ENCODE measurements around the gene TULP1. TPM values are rescaled to one million over a fixed set of nuclear protein-coding genes. Genes with fewer than 3 reads are reported as not detected.

TULP1 gene
- polyA plus RNA-seq, 4 donors = 0.72 TPM; not detected in 3

- 73 to 93% (median 86%) methylated on average over 3 to 4 of the region's 4 CpGs for WGBS, 3 donors
- no peak for DNase-seq
- H3K27ac ChIP-seq (ENCODE audit: low read depth in 1 of 3, low read length in 2 of 3) = no peak overlapping the region
Measured at GRCh38 chr6:35463292-35463691, 49.4 kb downstream of the TULP1 start.

GRCh38 chr6:35461270-35461669 lies 51.4 kb downstream of the TULP1 start:
- H3K4me3 ChIP-seq (ENCODE audit: low read depth in 1 of 3, low read length in 3 of 3) = no peak overlapping the region
- WGBS, 3 donors = 78 to 96% (median 88%) methylated on average over 3 of the region's 3 CpGs
- no peak for FAIRE-seq

More at GRCh38 chr6:35463292-35463691, 49.4 kb downstream of the TULP1 start:
- H3K4me3 ChIP-seq (ENCODE audit: low read depth in 1 of 3, low read length in 3 of 3) = no peak overlapping the region
- FAIRE-seq = no peak
- H3K9me3 ChIP-seq (ENCODE audit: control insufficient read depth in 2 of 2, insufficient read depth in 1 of 2, low read depth in 1 of 2, low read length in 1 of 2) = no peaks in the 10 kb centered on the region
- H3K36me3 ChIP-seq (ENCODE audit: control insufficient read depth in 3 of 3, insufficient read depth in 2 of 3, low read depth in 1 of 3, low read length in 3 of 3) = peaks cover 0 to 61% (median 0%) of the 10 kb centered on the region in 3 donors
- no peaks in the 10 kb centered on the region for H3K27me3 ChIP-seq (ENCODE audit: control insufficient read depth in 3 of 3, insufficient read depth in 3 of 3, low read length in 3 of 3)
- peaks cover 0 to 3% (median 0%) of the 10 kb centered on the region in 3 donors for H3K4me1 ChIP-seq (ENCODE audit: control insufficient read depth in 3 of 3, insufficient read depth in 2 of 3, low read depth in 1 of 3, low read length in 2 of 3)

GRCh38 chr6:35457907-35458306 lies 54.8 kb downstream of the TULP1 start:
- H3K9me3 ChIP-seq (ENCODE audit: control insufficient read depth in 2 of 2, insufficient read depth in 1 of 2, low read depth in 1 of 2, low read length in 1 of 2) = no peaks in the 10 kb centered on the region
- peaks cover 0 to 69% (median 0%) of the 10 kb centered on the region in 3 donors for H3K36me3 ChIP-seq (ENCODE audit: control insufficient read depth in 3 of 3, insufficient read depth in 2 of 3, low read depth in 1 of 3, low read length in 3 of 3)

More at GRCh38 chr6:35461270-35461669, 51.4 kb downstream of the TULP1 start:
- H3K9me3 ChIP-seq (ENCODE audit: control insufficient read depth in 2 of 2, insufficient read depth in 1 of 2, low read depth in 1 of 2, low read length in 1 of 2) = no peaks in the 10 kb centered on the region
- no peak for DNase-seq
- H3K27ac ChIP-seq (ENCODE audit: low read depth in 1 of 3, low read length in 2 of 3) = no peak overlapping the region
- H3K36me3 ChIP-seq (ENCODE audit: control insufficient read depth in 3 of 3, insufficient read depth in 2 of 3, low read depth in 1 of 3, low read length in 3 of 3) = peaks cover 0 to 68% (median 0%) of the 10 kb centered on the region in 3 donors
- H3K27me3 ChIP-seq (ENCODE audit: control insufficient read depth in 3 of 3, insufficient read depth in 3 of 3, low read length in 3 of 3) = no peaks in the 10 kb centered on the region
- H3K4me1 ChIP-seq (ENCODE audit: control insufficient read depth in 3 of 3, insufficient read depth in 2 of 3, low read depth in 1 of 3, low read length in 2 of 3) = no peaks in the 10 kb centered on the region

GRCh38 chr6:35454391-35455110 lies 58.1 kb downstream of the TULP1 start:
- 85 to 96% (median 95%) methylated on average over 9 of the region's 9 CpGs for WGBS, 3 donors
- no peak overlapping the region for H3K27ac ChIP-seq (ENCODE audit: low read depth in 1 of 3, low read length in 2 of 3)
- peaks cover 0 to 46% (median 0%) of the 10 kb centered on the region in 3 donors for H3K36me3 ChIP-seq (ENCODE audit: control insufficient read depth in 3 of 3, insufficient read depth in 2 of 3, low read depth in 1 of 3, low read length in 3 of 3)
- no peak for DNase-seq
- H3K9me3 ChIP-seq (ENCODE audit: control insufficient read depth in 2 of 2, insufficient read depth in 1 of 2, low read depth in 1 of 2, low read length in 1 of 2) = no peaks in the 10 kb centered on the region
- peaks cover 0 to 17% (median 0%) of the 10 kb centered on the region in 3 donors for H3K4me1 ChIP-seq (ENCODE audit: control insufficient read depth in 3 of 3, insufficient read depth in 2 of 3, low read depth in 1 of 3, low read length in 2 of 3)
- H3K4me3 ChIP-seq (ENCODE audit: low read depth in 1 of 3, low read length in 3 of 3) = no peak overlapping the region
- no peak for FAIRE-seq
- no peaks in the 10 kb centered on the region for H3K27me3 ChIP-seq (ENCODE audit: control insufficient read depth in 3 of 3, insufficient read depth in 3 of 3, low read length in 3 of 3)

More at GRCh38 chr6:35457907-35458306, 54.8 kb downstream of the TULP1 start:
- 82 to 95% (median 82%) methylated on average over 4 of the region's 4 CpGs for WGBS, 3 donors
- H3K27ac ChIP-seq (ENCODE audit: low read depth in 1 of 3, low read length in 2 of 3) = no peak overlapping the region
- H3K27me3 ChIP-seq (ENCODE audit: control insufficient read depth in 3 of 3, insufficient read depth in 3 of 3, low read length in 3 of 3) = no peaks in the 10 kb centered on the region
- no peak for DNase-seq
- H3K4me3 ChIP-seq (ENCODE audit: low read depth in 1 of 3, low read length in 3 of 3) = no peak overlapping the region
- H3K4me1 ChIP-seq (ENCODE audit: control insufficient read depth in 3 of 3, insufficient read depth in 2 of 3, low read depth in 1 of 3, low read length in 2 of 3) = peaks cover 0 to 8% (median 0%) of the 10 kb centered on the region in 3 donors
- FAIRE-seq = no peak

- H3K27ac ChIP-seq (ENCODE audit: low read depth in 1 of 3, low read length in 2 of 3) = no peak overlapping the region
- H3K27me3 ChIP-seq (ENCODE audit: control insufficient read depth in 3 of 3, insufficient read depth in 3 of 3, low read length in 3 of 3) = no peaks in the 10 kb centered on the region
- 12 to 31% (median 30%) methylated on average over 3 of the region's 3 CpGs for WGBS, 3 donors
- H3K4me1 ChIP-seq (ENCODE audit: control insufficient read depth in 3 of 3, insufficient read depth in 2 of 3, low read depth in 1 of 3, low read length in 2 of 3) = peaks cover 0 to 17% (median 0%) of the 10 kb centered on the region in 3 donors
- peaks cover 0 to 35% (median 0%) of the 10 kb centered on the region in 3 donors for H3K36me3 ChIP-seq (ENCODE audit: control insufficient read depth in 3 of 3, insufficient read depth in 2 of 3, low read depth in 1 of 3, low read length in 3 of 3)
- H3K9me3 ChIP-seq (ENCODE audit: control insufficient read depth in 2 of 2, insufficient read depth in 1 of 2, low read depth in 1 of 2, low read length in 1 of 2) = no peaks in the 10 kb centered on the region
- DNase-seq (no peak), FAIRE-seq (no peak)
- H3K4me3 ChIP-seq (ENCODE audit: low read depth in 1 of 3, low read length in 3 of 3) = peak overlapping the region in 1 of 3 donors; percentile 78
Measured at GRCh38 chr6:35453236-35453635, 59.5 kb downstream of the TULP1 start.

GRCh38 chr6:35452183-35453090 lies 60.3 kb downstream of the TULP1 start, which contains the start of gene FANCE:
Gene FANCE, plus strand, starts transcription at chr6:35452338. Its CDS starts 208 bp downstream, at chr6:35452546.
- Histone ChIP-seq H3K36me3 (ENCODE audit: control insufficient read depth in 3 of 3, insufficient read depth in 2 of 3, low read depth in 1 of 3, low read length in 3 of 3) (peaks cover 0 to 28% (median 0%) of the 10 kb centered on the region in 3 donors), H3K4me3 (ENCODE audit: low read depth in 1 of 3, low read length in 3 of 3) (peak within 1 kb of the TSS; percentile 69 to 79 (median 78)), H3K4me1 (ENCODE audit: control insufficient read depth in 3 of 3, insufficient read depth in 2 of 3, low read depth in 1 of 3, low read length in 2 of 3) (peaks cover 0 to 17% (median 0%) of the 10 kb centered on the region in 3 donors), H3K27ac (ENCODE audit: low read depth in 1 of 3, low read length in 2 of 3) (peak within 1 kb of the TSS; percentile 44 to 89 (median 77)), H3K27me3 (ENCODE audit: control insufficient read depth in 3 of 3, insufficient read depth in 3 of 3, low read length in 3 of 3) (no peaks in the 10 kb centered on the region), H3K9me3 (ENCODE audit: control insufficient read depth in 2 of 2, insufficient read depth in 1 of 2, low read depth in 1 of 2, low read length in 1 of 2) (no peaks in the 10 kb centered on the region)
- DNase-seq (peak; percentile 94 to 97), FAIRE-seq (no peak)
- 1% methylated on average over 66 to 87 of the region's 87 CpGs for WGBS, 3 donors

- H3K36me3 ChIP-seq (ENCODE audit: control insufficient read depth in 3 of 3, insufficient read depth in 2 of 3, low read depth in 1 of 3, low read length in 3 of 3) = peaks cover 0 to 20% (median 0%) of the 10 kb centered on the region in 3 donors
- peak overlapping the region in 2 of 3 donors; percentile 55 to 57 for H3K27ac ChIP-seq (ENCODE audit: low read depth in 1 of 3, low read length in 2 of 3)
- H3K4me1 ChIP-seq (ENCODE audit: control insufficient read depth in 3 of 3, insufficient read depth in 2 of 3, low read depth in 1 of 3, low read length in 2 of 3) = peaks cover 0 to 17% (median 0%) of the 10 kb centered on the region in 3 donors
- WGBS, 3 donors = 11 to 16% (median 13%) methylated on average over 20 of the region's 20 CpGs
- no peaks in the 10 kb centered on the region for H3K27me3 ChIP-seq (ENCODE audit: control insufficient read depth in 3 of 3, insufficient read depth in 3 of 3, low read length in 3 of 3)
- DNase-seq (peak in 1 of 2 donors; percentile 47), FAIRE-seq (no peak)
- H3K4me3 ChIP-seq (ENCODE audit: low read depth in 1 of 3, low read length in 3 of 3) = peak overlapping the region in 2 of 3 donors; percentile 27 to 79
- H3K9me3 ChIP-seq (ENCODE audit: control insufficient read depth in 2 of 2, insufficient read depth in 1 of 2, low read depth in 1 of 2, low read length in 1 of 2) = no peaks in the 10 kb centered on the region
Measured at GRCh38 chr6:35451354-35452182, 61.1 kb downstream of the TULP1 start.
